ENCODE results near the gene FICD. TPM values are rescaled to one million over a fixed set of nuclear protein-coding genes. Genes with fewer than 3 reads are reported as not detected.
"Not testable (repeated sequence)": the region's sequence is repeated elsewhere in the genome, so short reads cannot be mapped to it uniquely, and the experiment has no call there.

FICD gene
- total RNA-seq, 6 experiments from 2014 or later, result 2.8 to 8.4 (median 5.6) TPM

DNA sequence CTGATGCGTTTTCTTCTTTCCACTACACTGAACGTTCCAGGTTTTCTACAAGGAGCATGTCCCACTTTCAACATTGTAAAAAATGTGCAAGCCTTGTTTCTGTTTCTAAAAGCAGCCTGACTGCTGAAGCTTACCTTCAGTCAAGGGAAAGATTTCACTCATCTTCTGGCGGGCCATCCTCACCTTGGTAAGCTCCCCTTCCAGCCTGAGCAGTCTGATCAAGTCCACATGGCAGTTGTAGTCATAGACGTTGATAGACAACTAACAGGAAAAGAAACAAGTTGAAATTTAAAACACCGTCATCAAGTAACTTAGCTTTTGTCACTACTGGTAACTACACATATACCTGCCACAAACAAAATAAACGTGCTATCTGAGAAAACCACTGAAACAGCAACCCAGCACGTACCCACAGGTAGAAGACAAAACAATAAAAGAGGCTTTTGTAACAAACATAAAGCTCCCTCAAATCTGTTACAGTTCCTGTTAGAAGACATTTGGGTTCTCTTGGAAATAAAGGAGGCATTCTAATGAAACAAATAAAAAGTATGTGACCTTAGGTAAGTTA is 34.0 kb downstream of the FICD start:
- WGBS (ENCODE audit: insufficient coverage, low coverage, low lambda C conversion rate, missing lambda C conversion rate), result 72% methylated on average over 7 of the region's 7 CpGs
- intact Hi-C loops (cut with DNase I), result no loop called here
- DNase-seq (no peak), ATAC-seq (no peak)
- Histone ChIP-seq H3K9me3 (no peaks in the 10 kb centered on the region), H3K36me3 (peaks cover 0 to 38% (median 17%) of the 10 kb centered on the region in 4 donors), H3K27me3 (no peaks in the 10 kb centered on the region), H3K27ac (no peak overlapping the region), H3K4me1 (no peaks in the 10 kb centered on the region), H3K4me3 (no peak overlapping the region)
- TF ChIP-seq CTCF (IDR thresholded peaks at IDR 0.05) (no peak), POLR2A (IDR thresholded peaks at IDR 0.05) (no peak)

DNA sequence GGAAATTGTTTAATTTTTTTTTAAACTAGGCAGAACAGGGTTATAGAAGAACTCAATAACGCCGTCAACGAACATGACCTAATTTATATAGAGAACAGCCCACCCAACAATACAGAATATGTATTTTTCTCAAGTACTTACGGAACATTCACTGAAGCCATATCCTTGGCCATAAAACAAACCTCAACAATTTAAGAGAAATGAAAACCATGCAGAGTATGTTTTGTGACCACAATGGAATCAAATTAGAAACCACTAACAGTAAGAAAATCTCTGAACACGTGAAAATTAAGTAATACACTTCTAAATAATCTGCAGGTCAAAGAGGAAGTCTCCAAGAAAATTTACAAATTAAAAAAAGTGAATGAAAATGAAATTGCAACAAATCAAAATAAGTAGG is 36.5 kb downstream of the FICD start:
- ATAC-seq (no peak), DNase-seq (no peak)
- Histone ChIP-seq H3K27ac (no peak overlapping the region), H3K36me3 (peaks cover 0 to 20% (median 7%) of the 10 kb centered on the region in 4 donors), H3K4me1 (no peaks in the 10 kb centered on the region), H3K9me3 (no peaks in the 10 kb centered on the region), H3K4me3 (no peak overlapping the region), H3K27me3 (no peaks in the 10 kb centered on the region)
- TF ChIP-seq CTCF (IDR thresholded peaks at IDR 0.05), result no peak
- no peak for TF ChIP-seq POLR2A (IDR thresholded peaks at IDR 0.05)
- intact Hi-C loops (cut with DNase I), result no loop called here
- 72% methylated on average over 5 of the region's 5 CpGs for WGBS (ENCODE audit: insufficient coverage, low coverage, low lambda C conversion rate, missing lambda C conversion rate)

- no peak overlapping the region for H3K4me3 ChIP-seq
- no peak for ATAC-seq
- H3K36me3 ChIP-seq, result peaks cover 0 to 3% (median 0%) of the 10 kb centered on the region in 4 donors
- H3K4me1 ChIP-seq, result no peaks in the 10 kb centered on the region
- DNase-seq, result no peak
- H3K27me3 ChIP-seq, result no peaks in the 10 kb centered on the region
- 84% methylated on average over 5 of the region's 5 CpGs for WGBS (ENCODE audit: insufficient coverage, low coverage, low lambda C conversion rate, missing lambda C conversion rate)
- intact Hi-C loops (cut with DNase I), result no loop called here
- no peak overlapping the region for H3K27ac ChIP-seq
- TF ChIP-seq CTCF (IDR thresholded peaks at IDR 0.05), result no peak
- TF ChIP-seq POLR2A (IDR thresholded peaks at IDR 0.05), result no peak
- H3K9me3 ChIP-seq, result no peaks in the 10 kb centered on the region
Observed at GRCh38 chr12:108553799-108554198, 38.7 kb downstream of the FICD start.

- peaks cover 0 to 15% (median 4%) of the 10 kb centered on the region in 4 donors for H3K4me1 ChIP-seq
- H3K27me3 ChIP-seq; H3K36me3 ChIP-seq; H3K4me3 ChIP-seq; DNase-seq; intact Hi-C loops (cut with DNase I); H3K9me3 ChIP-seq; ATAC-seq; H3K27ac ChIP-seq: not testable (repeated sequence)
- 90% methylated on average over 9 of the region's 9 CpGs for WGBS (ENCODE audit: insufficient coverage, low coverage, low lambda C conversion rate, missing lambda C conversion rate)
Observed at GRCh38 chr12:108555383-108555782, 40.3 kb downstream of the FICD start.

DNA sequence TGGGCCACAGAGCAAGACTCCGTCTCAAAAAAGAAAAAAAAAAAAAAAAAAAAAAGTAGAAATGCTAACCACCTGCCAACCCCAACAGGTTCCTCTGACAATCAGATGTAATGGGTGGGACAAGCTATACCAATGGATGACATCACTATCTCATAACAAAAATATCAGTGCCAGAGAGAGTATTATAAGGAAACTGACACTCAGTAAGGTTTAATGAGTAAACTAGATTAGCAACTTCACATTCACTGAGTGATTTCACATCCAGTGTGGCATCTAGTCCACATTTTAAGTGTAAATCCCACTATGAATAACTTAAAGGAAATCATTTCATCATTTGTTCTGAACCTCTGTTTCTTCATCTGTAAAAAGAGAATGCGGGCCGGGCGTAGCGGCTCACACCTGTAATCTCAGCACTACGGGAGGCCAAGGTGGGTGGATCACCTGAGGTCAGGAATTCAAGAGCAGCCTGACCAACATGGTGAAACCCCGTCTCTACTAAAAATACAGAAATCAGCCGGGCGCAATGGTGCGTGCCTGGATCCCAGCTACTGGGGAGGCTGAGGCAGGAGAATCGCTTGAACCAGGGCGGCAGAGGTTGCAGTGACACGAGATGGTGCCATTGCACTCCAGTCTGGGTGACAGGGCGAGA is 44.1 kb downstream of the FICD start:
- no peaks in the 10 kb centered on the region for H3K9me3 ChIP-seq
- WGBS (ENCODE audit: insufficient coverage, low coverage, low lambda C conversion rate, missing lambda C conversion rate), result 73% methylated on average over 5 of the region's 14 CpGs
- ATAC-seq (no peak), DNase-seq (no peak)
- intact Hi-C loops (cut with DNase I), result no loop called here
- H3K4me3 ChIP-seq, result no peak overlapping the region
- TF ChIP-seq POLR2A (IDR thresholded peaks at IDR 0.05) (no peak), CTCF (IDR thresholded peaks at IDR 0.05) (no peak)
- no peaks in the 10 kb centered on the region for H3K36me3 ChIP-seq
- H3K27ac ChIP-seq, result no peak overlapping the region
- H3K27me3 ChIP-seq, result no peaks in the 10 kb centered on the region
- H3K4me1 ChIP-seq, result peaks cover 0 to 22% (median 7%) of the 10 kb centered on the region in 4 donors
